Prostate gland (tissue), 2 donors: ENCODE data around the gene TMEM132A. TPM values are rescaled to one million over a fixed set of nuclear protein-coding genes. Genes with fewer than 3 reads are reported as not detected.
A peak's percentile ranks its signal among the peaks of the same experiment; 100 is the strongest.
"Not testable (repeated sequence)": the region's sequence is repeated elsewhere in the genome, so short reads cannot be mapped to it uniquely, and the experiment has no call there.

Experiments used
- DNase-seq: peaks from one replicate; pipeline ENCODE4 v3.0.0-alpha.2; 2019; ENCODE audit warnings: low spot score
- H3K27ac ChIP-seq, 2 donors: fragments of 200-600 bp; sonication (generic); 2 replicates each; pipeline ENCODE4 v1.5.1; 2017 to 2019
- H3K27me3 ChIP-seq: fragments of 200-600 bp; sonication (generic); replicated peaks from 2 replicates; pipeline ENCODE4 v1.5.1; 2019; ENCODE audit not compliant: insufficient read depth
- H3K36me3 ChIP-seq, 2 donors: fragments of 200-600 bp; sonication (generic); 1 replicate in 1 of 2; 2 replicates in 1 of 2; pipeline versions ENCODE4 v1.5.1 to v1.8.1; 2017 to 2019
- H3K4me1 ChIP-seq: fragments of 200-600 bp; sonication (generic); replicated peaks from 2 replicates; pipeline ENCODE4 v1.5.1; 2019
- H3K4me3 ChIP-seq, 2 donors: fragments of 200-600 bp; sonication (generic); 2 replicates each; pipeline ENCODE4 v1.5.1; 2017 to 2019
- H3K9me3 ChIP-seq: fragments of 200-600 bp; sonication (generic); 2 replicates; pipeline ENCODE4 v1.5.1; 2017
- POLR2A ChIP-seq: fragments of 450-650 bp; IDR thresholded peaks from one replicate; pipeline ENCODE4 v1.6.1; 2016; ENCODE audit warnings: antibody characterized with exemption, mild to moderate bottlenecking
- POLR2AphosphoS5 ChIP-seq: sonication (generic); formaldehyde crosslinking; IDR thresholded peaks from one replicate; pipeline ENCODE4 v1.6.1; 2017; ENCODE audit warnings: antibody characterized with exemption
- WGBS: methylation state at CpG from one replicate; pipeline ENCODE4 v1.1.5; 2018; 5-methylcytosine and 5-hydroxymethylcytosine counted together
- intact Hi-C: fragments of 100-400 bp; cut with DNase I; formaldehyde crosslinking; loops from one replicate; pipeline ENCODE4 v1.14.2; 2022
- total RNA-seq, 2 donors: library from RNA; depleted of rRNA; stranded (reverse); fragments of >200 nt; gene quantifications; one replicate each; pipeline ENCODE4 v1.1.0, GENCODE V29; 2016
- TF ChIP-seq, protein P1 (sequence below), 4 experiments: fragments of 200-600 bp in 2 of 4; fragments of 450-650 bp in 2 of 4; sonication (generic) in 2 of 4; IDR thresholded peaks; 1 replicate in 3 of 4; 2 replicates in 1 of 4; pipeline ENCODE4 v1.5.1; 2016 to 2019; ENCODE audit warnings: antibody characterized with exemption in 4 of 4, mild to moderate bottlenecking in 2 of 4, moderate library complexity in 2 of 4

TMEM132A gene
- total RNA-seq, 2 donors from 2014 or later = 18.7 to 44.5 TPM

DNA sequence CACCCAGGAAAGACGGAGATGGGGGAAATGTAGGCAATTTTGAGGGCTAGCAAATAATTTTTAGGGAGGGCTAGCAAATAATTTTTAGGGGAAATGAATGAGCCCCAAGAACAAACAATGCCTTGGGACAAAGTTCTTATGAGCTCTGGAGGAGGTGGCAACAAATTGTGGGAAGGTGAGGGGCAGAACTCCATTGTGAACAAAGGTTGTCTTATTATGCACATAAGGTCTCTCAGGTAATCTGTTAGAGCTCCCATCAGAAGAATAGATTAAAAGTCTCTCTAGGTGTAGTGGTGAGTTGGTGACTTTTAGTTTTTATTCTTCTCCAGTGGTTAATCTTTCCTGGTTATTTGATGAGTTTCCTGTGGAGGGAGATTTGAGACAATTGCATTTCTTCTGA, 15.5 kb upstream of the TMEM132A start:
- H3K9me3 ChIP-seq = no peaks in the 10 kb centered on the region
- TF ChIP-seq POLR2AphosphoS5 (no peak), POLR2A (no peak)
- TF ChIP-seq, protein P1, sequence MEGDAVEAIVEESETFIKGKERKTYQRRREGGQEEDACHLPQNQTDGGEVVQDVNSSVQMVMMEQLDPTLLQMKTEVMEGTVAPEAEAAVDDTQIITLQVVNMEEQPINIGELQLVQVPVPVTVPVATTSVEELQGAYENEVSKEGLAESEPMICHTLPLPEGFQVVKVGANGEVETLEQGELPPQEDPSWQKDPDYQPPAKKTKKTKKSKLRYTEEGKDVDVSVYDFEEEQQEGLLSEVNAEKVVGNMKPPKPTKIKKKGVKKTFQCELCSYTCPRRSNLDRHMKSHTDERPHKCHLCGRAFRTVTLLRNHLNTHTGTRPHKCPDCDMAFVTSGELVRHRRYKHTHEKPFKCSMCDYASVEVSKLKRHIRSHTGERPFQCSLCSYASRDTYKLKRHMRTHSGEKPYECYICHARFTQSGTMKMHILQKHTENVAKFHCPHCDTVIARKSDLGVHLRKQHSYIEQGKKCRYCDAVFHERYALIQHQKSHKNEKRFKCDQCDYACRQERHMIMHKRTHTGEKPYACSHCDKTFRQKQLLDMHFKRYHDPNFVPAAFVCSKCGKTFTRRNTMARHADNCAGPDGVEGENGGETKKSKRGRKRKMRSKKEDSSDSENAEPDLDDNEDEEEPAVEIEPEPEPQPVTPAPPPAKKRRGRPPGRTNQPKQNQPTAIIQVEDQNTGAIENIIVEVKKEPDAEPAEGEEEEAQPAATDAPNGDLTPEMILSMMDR (IDR thresholded peaks at IDR 0.05) = no peak
- no peaks in the 10 kb centered on the region for H3K27me3 ChIP-seq
- no peaks in the 10 kb centered on the region for H3K36me3 ChIP-seq
- no peak overlapping the region for H3K27ac ChIP-seq
- 25% methylated on average over 1 of the region's 1 CpG for WGBS
- H3K4me3 ChIP-seq = no peak overlapping the region
- H3K4me1 ChIP-seq = peaks cover 18% of the 10 kb centered on the region
- no peak for DNase-seq
- intact Hi-C loops = loop anchor here (5.0 kb wide), 1 partner anchor 218 kb away; no protein-coding TSS in a partner anchor

DNA sequence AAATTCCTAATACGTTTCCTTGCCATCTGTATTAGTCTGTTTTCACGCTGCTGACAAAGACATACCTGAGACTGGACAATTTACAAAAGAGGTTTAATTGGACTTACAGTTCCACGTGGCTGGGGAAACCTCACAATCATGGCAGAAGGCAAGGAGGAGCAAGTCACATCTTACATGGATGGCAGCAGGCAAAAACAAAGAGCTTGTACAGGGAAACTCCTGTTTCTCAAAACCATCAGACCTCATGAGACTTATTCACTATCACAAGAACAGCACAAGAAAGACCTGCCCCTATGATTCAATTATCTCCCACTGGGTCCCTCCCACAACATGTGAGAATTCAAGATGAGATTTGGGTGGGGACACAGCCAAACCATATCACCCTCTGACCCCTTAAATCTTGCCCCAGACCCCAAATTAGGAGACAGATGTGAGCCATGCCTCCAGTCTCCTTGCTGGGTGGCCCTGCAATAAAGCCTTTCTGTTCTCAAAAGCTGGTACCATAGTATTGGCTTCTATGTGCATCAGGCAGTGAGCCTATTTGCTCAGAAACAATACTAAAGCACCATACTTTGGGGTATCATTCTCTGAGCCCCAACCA, 14.5 kb upstream of the TMEM132A start:
- peaks cover 14% of the 10 kb centered on the region for H3K4me1 ChIP-seq
- H3K4me3 ChIP-seq, H3K27me3 ChIP-seq, H3K27ac ChIP-seq, H3K36me3 ChIP-seq, H3K9me3 ChIP-seq, DNase-seq: not testable (repeated sequence)
- WGBS = 67% methylated on average over 3 of the region's 3 CpGs
- intact Hi-C loops = loop anchor here (5.0 kb wide), 2 partner anchors 218 to 253 kb away; partner anchors contain the start of gene VPS37C

DNA sequence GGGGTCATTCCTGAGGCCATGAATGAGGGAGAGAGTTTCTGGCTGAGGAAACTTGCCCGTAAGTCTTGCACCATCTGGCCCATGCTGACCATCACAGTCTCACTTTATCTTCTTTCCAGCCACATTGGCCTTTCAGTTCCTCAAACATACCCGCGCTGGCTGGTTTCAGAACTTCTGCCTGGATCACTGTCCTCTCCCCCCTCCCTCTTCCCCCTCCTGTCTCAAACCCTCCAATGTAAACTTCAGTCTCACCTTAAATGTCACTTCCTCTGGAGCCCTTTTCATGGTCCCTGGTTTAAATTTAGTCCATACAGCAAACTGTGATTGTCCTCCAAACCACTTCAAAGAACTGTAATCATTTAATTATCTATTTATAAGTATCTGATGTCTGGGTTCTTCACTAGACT, 14.0 kb upstream of the TMEM132A start:
- H3K27me3 ChIP-seq = no peaks in the 10 kb centered on the region
- no peak for DNase-seq
- peaks cover 10% of the 10 kb centered on the region for H3K4me1 ChIP-seq
- H3K4me3 ChIP-seq = no peak overlapping the region
- no peak overlapping the region for H3K27ac ChIP-seq
- WGBS = 73% methylated on average over 3 of the region's 3 CpGs
- H3K9me3 ChIP-seq = no peaks in the 10 kb centered on the region
- TF ChIP-seq POLR2A (no peak), POLR2AphosphoS5 (no peak)
- TF ChIP-seq, protein P1 (IDR thresholded peaks at IDR 0.05) = no peak
- intact Hi-C loops = loop anchor here (5.0 kb wide), 1 partner anchor 252 kb away; the partner anchor contains the start of gene VPS37C
- H3K36me3 ChIP-seq = no peaks in the 10 kb centered on the region

DNA sequence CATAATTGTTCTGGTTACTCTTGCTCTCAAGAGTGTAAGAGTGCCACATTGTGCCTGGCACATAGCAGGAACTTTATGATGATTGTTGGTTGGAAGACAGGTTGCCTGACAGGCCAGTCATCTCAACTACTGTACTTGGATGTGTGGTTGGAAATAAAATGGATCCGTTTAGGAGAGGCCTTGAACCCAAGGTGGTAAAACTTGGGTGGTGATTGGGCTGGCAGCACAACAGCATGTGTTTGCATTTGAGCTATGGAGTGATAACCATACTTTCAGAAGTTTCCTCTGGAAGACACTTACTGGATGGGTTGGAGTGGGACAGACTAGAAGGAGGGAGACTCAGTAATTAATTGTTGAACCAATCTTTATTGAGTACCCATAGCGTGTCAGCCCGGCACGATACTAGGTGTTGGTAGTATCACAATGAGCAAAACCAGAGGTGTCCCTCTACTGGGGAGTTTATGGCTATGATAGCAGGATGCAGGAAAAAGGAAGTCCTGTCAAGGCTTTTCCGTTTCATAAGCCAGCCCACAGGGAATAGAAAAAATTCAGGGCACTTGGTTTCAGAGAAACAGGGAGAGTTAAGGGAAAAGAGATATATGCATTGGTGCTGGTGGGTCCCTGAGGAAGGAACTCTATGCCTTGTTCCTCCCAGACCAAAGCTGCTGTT, 13.4 kb upstream of the TMEM132A start:
- H3K36me3 ChIP-seq = no peaks in the 10 kb centered on the region
- peaks cover 13% of the 10 kb centered on the region for H3K4me1 ChIP-seq
- no peak overlapping the region for H3K4me3 ChIP-seq
- H3K27ac ChIP-seq = no peak overlapping the region
- DNase-seq = no peak
- H3K27me3 ChIP-seq = no peaks in the 10 kb centered on the region
- no peak for TF ChIP-seq POLR2A
- no peak for TF ChIP-seq POLR2AphosphoS5
- TF ChIP-seq, protein P1 (IDR thresholded peaks at IDR 0.05) = no peak
- WGBS = 75% methylated on average over 5 of the region's 5 CpGs
- H3K9me3 ChIP-seq = no peaks in the 10 kb centered on the region
- intact Hi-C loops = loop anchor here (5.0 kb wide), 1 partner anchor 251 kb away; the partner anchor contains the start of gene VPS37C

DNA sequence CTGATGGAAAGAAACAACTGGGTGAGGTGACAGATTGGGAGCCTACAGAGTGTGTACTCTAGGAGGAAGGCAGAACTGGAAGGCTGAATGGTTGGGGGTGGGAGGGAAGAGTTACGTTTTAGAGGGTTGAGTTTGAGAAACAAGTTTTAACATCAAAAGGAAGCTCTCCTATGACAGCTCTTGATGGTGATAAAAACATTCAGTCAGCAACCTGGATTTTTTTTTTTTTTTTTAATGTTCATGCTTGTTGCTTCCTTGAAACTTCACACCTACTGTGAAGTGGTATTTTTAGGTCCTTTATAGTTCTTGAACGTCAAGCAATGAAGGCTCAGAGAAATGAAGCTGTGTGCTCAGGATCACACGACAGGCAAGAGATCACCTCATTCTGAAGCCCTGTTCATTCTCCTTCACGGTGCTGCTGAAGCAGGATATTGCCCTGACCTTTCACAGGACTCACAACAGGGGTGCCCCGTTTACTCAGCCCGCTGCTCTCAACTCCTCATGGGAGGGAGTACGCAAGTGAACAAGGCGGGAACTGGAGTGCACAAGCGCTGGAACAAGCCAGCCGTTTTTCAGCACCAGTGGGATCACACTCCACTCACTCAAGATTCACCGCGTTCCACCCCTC, 11.9 kb upstream of the TMEM132A start:
- no peaks in the 10 kb centered on the region for H3K27me3 ChIP-seq
- no peaks in the 10 kb centered on the region for H3K36me3 ChIP-seq
- peaks cover 21% of the 10 kb centered on the region for H3K4me1 ChIP-seq
- TF ChIP-seq POLR2A = no peak
- TF ChIP-seq, protein P1 (IDR thresholded peaks at IDR 0.05) = no peak
- no peaks in the 10 kb centered on the region for H3K9me3 ChIP-seq
- WGBS = 64% methylated on average over 12 of the region's 12 CpGs
- intact Hi-C loops = loop anchor here (5.0 kb wide), 1 partner anchor 250 kb away; the partner anchor contains the start of gene VPS37C
- no peak overlapping the region for H3K4me3 ChIP-seq
- DNase-seq = no peak
- peak overlapping the region in 1 of 2 donors; percentile 94 for H3K27ac ChIP-seq
